GM12891 (cell line): ENCODE data around the gene IRX1. TPM values are rescaled to one million over a fixed set of nuclear protein-coding genes. Genes with fewer than 3 reads are reported as not detected.

Experiments
- DNase-seq: peaks from one replicate; pipeline ENCODE4 v3.0.0; 2011; ENCODE audit warnings: low spot score; ENCODE audit not compliant: insufficient read length
- FAIRE-seq: peaks from 2 replicates; lab custom pipeline; 2011; peaks lifted over from hg19 to GRCh38; lab: Jason Lieb, UNC
- PAX5 ChIP-seq: IDR thresholded peaks from 2 replicates; pipeline ENCODE4 v1.6.1; 2011; ENCODE audit warnings: low read length, moderate library complexity, mild to moderate bottlenecking; ENCODE audit not compliant: insufficient read depth, severe bottlenecking
- POLR2A ChIP-seq: IDR thresholded peaks from 2 replicates; pipeline ENCODE4 v1.6.1; 2011; ENCODE audit warnings: low read depth, low read length, control low read depth
- POLR2AphosphoS5 ChIP-seq: IDR thresholded peaks from 2 replicates; pipeline ENCODE4 v1.6.1; 2011; ENCODE audit warnings: low read depth, low read length, control low read depth
- POU2F2 ChIP-seq: IDR thresholded peaks from 2 replicates; pipeline ENCODE4 v1.6.1; 2011; ENCODE audit warnings: low read depth, mild to moderate bottlenecking, control low read depth, low read length, moderate library complexity
- SPI1 ChIP-seq: IDR thresholded peaks from 2 replicates; pipeline ENCODE4 v1.6.1; 2011; ENCODE audit warnings: low read depth, low read length, control low read depth
- TAF1 ChIP-seq: IDR thresholded peaks from 2 replicates; pipeline ENCODE4 v1.6.1; 2011; ENCODE audit warnings: low read depth, low read length, control low read depth
- polyA plus RNA-seq: library from polyadenylated mRNA; unstranded; fragments of >200 nt; gene quantifications from one replicate; pipeline ENCODE4 v1.2.1, GENCODE V29; 2012; ENCODE audit warnings: low read depth, missing spikeins, inconsistent platforms; ENCODE audit not compliant: missing spikeins

IRX1 gene
- not detected for polyA plus RNA-seq

DNA sequence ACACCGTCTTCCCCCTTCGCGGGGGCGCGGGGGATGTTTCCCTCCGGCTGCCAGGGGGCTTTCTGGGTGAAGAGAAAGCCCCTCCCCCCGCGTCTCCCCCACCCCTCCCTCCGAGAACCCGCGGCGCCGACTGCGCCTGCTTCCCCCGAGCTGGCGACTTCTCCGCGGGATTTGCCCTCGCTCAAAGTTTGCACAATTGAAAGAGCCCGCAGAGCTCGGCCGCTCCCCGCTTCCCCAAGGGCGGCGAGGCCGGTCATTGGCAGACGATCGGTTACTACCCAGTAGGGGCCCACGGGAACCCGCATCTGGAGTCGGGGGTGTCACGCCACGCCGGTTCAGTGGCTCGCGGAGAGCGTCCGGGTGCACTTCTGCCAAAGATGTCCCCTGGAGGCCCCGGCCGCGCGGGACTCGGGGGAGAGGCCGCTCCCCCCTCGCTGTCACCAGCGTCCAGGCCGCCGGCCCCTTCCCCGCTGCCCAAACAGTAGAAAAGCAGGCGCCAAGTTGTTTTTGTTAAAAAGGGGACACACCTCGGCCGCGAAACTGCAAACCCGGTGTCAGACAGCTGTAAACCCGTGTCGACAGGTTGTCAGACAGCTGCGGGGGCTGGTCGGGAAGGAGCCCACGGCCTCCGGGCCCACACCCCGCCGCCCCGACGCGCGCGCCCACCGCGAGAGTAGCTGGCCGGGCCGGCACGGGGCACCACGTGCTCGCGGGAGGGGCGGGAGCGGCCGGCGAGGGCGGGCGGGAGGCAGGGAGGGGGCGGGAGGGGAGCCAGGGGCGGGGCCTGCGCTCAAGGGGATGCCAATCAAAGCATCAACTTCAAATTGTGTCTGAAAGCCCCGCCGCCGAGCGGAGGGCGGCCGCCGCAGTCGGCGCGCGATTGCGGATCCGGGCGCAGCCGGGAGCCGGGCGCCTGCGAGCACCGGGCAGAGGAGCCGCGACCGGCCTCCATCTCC, at the start of gene IRX1:
Gene IRX1 (plus strand): TSS at position 827 of the 956 bp plus-strand sequence. CDS start 274 bp downstream, outside the sequence.
- DNase-seq: no peak
- TF ChIP-seq POLR2AphosphoS5 (no peak), POU2F2 (no peak), POLR2A (no peak), PAX5 (no peak), TAF1 (no peak), SPI1 (no peak)
- FAIRE-seq: no peak

DNA sequence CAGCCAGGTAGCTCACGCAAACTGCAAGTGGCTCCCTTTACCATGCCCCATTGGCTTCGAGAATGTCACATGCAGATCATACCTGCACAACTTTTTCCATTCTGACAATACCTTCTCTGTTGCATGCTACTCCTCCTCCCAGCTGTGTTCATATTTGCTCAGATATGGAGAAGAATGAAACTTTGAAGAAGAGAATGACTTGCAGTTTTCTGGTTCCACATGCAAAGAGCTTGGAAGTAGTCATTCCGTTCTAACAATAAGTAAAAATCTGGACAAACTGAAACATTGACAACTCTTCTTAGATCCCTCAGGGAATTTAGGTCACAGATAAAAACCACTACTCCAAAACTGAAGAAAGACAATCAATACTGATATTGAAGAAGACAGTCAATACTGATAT, 49.6 kb upstream of the IRX1 start:
- FAIRE-seq (no peak), DNase-seq (no peak)
- TF ChIP-seq POLR2AphosphoS5 (no peak), POU2F2 (no peak), POLR2A (no peak), TAF1 (no peak), PAX5 (no peak), SPI1 (no peak)

GRCh38 chr5:3564116-3564515, 31.5 kb upstream of the IRX1 start:
- FAIRE-seq: no peak

DNA sequence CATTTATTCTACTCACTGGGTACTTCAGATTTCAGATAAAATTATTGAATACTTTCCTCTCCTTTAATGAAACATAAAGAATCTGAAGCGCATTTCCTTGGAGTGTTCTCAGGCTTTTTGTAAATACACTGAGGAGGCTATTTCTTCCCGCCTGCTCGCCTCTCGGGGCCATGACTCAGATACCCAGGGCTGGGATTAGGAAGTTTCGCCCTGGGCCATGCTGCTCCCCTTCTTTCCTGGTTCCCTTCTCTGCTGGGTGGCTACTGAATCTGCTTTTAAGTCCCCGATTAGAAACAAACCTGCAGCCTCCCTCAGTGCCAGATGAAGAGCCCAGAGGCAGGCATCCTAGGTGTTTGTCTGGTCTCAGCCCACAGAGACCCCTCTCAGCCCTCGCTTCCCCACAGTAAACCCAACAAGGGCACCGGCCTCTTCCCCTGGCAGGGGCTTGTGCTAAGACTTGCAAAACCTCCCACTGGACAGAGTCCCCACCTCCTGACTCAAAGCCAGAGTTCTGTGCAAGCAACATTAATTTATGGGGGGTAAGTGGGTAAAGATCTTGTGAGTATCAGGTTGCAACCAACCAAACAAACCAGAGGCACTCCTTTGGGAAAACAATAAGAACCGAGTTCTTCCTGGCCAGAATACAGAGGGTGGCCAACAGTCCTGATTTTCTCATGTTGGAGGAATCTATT, 30.7 kb upstream of the IRX1 start:
- no peak for TF ChIP-seq POLR2AphosphoS5
- no peak for TF ChIP-seq POU2F2
- TF ChIP-seq SPI1: no peak
- no peak for TF ChIP-seq TAF1
- DNase-seq (no peak), FAIRE-seq (no peak)

More at GRCh38 chr5:3564116-3564515, 31.5 kb upstream of the IRX1 start:
- TF ChIP-seq TAF1 (no peak), POLR2A (no peak), POU2F2 (no peak), SPI1 (no peak), PAX5 (no peak), POLR2AphosphoS5 (no peak)
- DNase-seq: no peak

DNA sequence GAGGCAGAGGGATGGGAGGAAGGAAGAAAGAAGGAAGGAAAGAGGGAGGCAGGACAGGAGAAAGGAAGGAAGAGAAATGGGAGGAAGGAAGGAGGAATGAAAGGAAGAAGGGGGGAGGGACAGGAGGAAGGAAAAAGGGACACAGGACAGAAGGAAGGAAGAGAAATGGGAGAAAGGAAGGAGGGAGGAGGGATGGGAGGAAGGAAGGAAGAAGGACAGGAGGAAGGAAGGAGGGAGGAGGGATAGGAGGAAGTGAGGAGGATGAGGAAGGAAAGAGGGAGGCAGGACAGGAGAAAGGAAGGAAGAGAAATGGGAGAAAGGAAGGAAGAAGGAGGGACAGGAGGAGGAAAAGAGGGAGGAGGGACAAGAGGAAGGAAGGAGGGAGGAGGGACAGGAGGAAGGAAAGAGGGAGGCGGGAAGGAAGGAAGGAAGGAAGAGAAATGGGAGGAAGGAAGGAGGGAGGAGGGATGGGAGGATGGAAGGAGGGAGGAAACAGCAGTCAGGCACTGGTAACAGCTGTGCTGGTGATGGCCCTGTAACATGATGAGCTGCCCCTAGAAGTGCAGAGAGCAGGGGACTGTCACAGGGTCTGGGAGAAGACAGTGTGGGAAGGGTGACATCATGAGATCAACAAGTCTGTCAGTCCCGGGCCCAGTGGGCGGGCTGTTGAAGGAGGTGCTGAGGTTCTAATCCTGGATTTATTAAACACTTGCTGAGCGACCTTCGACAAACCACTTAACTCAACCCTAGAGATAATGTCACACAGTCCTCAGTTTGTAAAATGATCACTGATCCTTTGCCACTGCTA, 10.7 kb upstream of the IRX1 start:
- no peak for DNase-seq
- no peak for FAIRE-seq
- TF ChIP-seq TAF1 (no peak), POLR2AphosphoS5 (no peak), SPI1 (no peak), POLR2A (no peak), PAX5 (no peak), POU2F2 (no peak)

GRCh38 chr5:3590161-3590966, 5.3 kb upstream of the IRX1 start:
- no peak for FAIRE-seq
- no peak for TF ChIP-seq POLR2A
- no peak for TF ChIP-seq SPI1
- no peak for TF ChIP-seq TAF1
- no peak for TF ChIP-seq POU2F2
- TF ChIP-seq POLR2AphosphoS5: no peak
- TF ChIP-seq PAX5: no peak
- no peak for DNase-seq

DNA sequence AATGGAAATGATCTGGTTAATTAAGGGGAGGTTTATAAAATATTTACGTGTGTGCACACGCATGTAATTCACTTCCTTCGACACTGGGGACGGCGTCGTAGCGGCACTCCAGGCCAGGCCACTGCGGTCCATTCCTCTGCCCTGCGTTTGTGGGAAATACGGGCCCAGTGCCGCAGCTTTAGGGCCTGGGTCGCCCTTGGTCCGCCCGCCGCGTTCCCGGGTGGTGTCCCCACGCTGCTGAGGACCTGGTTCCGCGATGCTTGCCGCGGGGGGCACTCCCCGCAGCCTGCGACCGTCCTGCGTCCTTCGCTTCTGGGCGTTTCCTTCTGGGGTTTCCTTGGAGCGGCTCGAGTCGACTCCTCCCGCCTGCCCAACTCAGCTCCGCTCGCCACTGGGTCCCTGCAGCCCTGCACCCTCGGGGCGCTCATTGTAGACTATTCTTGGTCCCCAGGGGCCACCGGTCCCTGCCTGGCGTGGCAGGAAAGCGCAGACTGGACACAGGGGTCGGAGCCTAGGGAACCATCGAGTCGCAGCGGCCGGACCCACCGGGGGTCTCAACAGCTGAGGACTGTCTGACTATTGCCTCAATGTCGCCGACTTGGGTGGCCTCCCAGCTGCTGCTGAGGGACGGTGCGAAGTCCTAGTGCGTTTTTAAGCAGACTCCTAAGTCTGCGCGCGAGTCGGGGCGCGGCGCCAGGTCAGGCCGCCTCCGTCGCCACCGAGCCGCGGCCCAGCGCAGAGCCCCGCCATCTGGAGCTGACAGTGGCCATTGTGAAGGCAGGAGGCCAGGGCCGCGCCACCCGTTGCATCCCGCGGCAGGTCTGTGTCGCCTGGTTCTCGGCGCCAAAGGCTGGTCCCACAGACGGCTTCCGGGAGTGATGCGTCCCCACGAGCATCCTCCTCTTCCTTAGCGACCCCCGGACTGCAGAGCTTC, 4.4 kb upstream of the IRX1 start:
- TF ChIP-seq TAF1: no peak
- no peak for TF ChIP-seq PAX5
- TF ChIP-seq SPI1: no peak
- no peak for TF ChIP-seq POU2F2
- TF ChIP-seq POLR2AphosphoS5: no peak
- no peak for TF ChIP-seq POLR2A
- DNase-seq (no peak), FAIRE-seq (no peak)
